ENCODE measurements around the gene UTY.

- TF ChIP-seq PPARA (CRISPR knock-in tag; IDR thresholded peaks at IDR 0.05; ENCODE audit: borderline replicate concordance) (no peak), PATZ1 (CRISPR knock-in tag; IDR thresholded peaks at IDR 0.05; ENCODE audit: borderline replicate concordance) (no peak), ZNF70 (CRISPR knock-in tag; IDR thresholded peaks at IDR 0.05) (no peak), ZNF565 (CRISPR knock-in tag; conservative IDR thresholded peaks at IDR 0.05; ENCODE audit: low read depth) (no peak), ZFP3 (CRISPR knock-in tag; IDR thresholded peaks at IDR 0.05) (no peak), CSRNP3 (CRISPR knock-in tag; IDR thresholded peaks at IDR 0.05) (no peak), RARB (CRISPR knock-in tag; IDR thresholded peaks at IDR 0.05) (no peak), ARNTL (CRISPR knock-in tag; IDR thresholded peaks at IDR 0.05; ENCODE audit: borderline replicate concordance, low read depth) (no peak), ZC3H10 (CRISPR knock-in tag; IDR thresholded peaks at IDR 0.05) (no peak), CREB5 (CRISPR knock-in tag; IDR thresholded peaks at IDR 0.05; ENCODE audit: low read depth) (no peak), BACH2 (CRISPR knock-in tag; IDR thresholded peaks at IDR 0.05; ENCODE audit: borderline replicate concordance) (no peak), ESRRG (CRISPR knock-in tag; IDR thresholded peaks at IDR 0.05) (no peak)
Measured at GRCh38 chrY:13210961-13211646, 268.7 kb downstream of the UTY start.

All from SK-N-SH treated with all-trans-retinoic acid at 6 μM for 48 hours (cell line).